ENCODE measurements around the gene BRD9. TPM values are rescaled to one million over a fixed set of nuclear protein-coding genes. Genes with fewer than 3 reads are reported as not detected.
"Not testable (repeated sequence)": the region's sequence is repeated elsewhere in the genome, so short reads cannot be mapped to it uniquely, and the experiment has no call there.

BRD9 gene
- total RNA-seq, 1 donor from 2014 or later = 23.6 TPM

DNA sequence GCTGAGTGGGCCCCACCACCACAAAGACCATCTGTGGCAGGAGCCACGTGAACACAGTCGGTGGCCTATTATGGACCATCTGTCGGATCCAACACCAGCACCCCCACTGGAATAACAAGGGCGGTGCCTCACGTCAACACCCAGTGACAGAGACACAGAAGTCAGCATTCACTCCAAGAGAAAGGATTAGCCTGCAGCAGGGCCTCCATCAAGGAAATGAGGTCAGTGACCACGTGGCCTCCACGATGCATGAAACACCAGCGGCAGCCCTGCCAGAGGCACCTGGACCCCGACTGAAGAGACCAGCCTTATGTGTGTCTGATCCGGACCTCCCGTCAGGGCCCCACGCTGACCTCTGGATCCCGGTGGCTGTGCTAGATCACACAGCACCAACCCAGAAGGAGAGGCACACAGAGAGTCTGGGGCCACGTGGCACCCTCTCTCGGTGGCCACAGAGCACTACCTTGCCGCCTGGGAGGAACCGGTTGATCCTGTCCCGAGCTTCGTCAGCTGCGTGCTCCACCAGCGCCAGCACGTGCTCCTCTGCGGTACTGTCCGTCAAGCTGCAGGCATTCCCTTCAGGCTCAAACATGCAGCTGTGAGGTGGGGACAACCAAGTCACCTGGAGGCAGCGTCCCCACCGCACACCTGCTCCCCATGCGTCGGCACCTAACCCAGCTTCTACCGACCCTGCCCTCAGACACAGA, 9.0 kb downstream of the BRD9 start:
- Histone ChIP-seq H3K4me1 (peaks cover 24% of the 10 kb centered on the region), H3K36me3 (peaks cover 81% of the 10 kb centered on the region), H3K4me3 (no peak overlapping the region), H3K9me3 (replicated peaks) (no peaks in the 10 kb centered on the region), H3K27ac (replicated peaks) (no peak overlapping the region), H3K27me3 (ENCODE audit: low read depth) (no peaks in the 10 kb centered on the region)
- intact Hi-C loops (cut with micrococcal nuclease) = no loop called here
- no peak for DNase-seq
- no peak for TF ChIP-seq CTCF (IDR thresholded peaks at IDR 0.05; ENCODE audit: borderline replicate concordance)

DNA sequence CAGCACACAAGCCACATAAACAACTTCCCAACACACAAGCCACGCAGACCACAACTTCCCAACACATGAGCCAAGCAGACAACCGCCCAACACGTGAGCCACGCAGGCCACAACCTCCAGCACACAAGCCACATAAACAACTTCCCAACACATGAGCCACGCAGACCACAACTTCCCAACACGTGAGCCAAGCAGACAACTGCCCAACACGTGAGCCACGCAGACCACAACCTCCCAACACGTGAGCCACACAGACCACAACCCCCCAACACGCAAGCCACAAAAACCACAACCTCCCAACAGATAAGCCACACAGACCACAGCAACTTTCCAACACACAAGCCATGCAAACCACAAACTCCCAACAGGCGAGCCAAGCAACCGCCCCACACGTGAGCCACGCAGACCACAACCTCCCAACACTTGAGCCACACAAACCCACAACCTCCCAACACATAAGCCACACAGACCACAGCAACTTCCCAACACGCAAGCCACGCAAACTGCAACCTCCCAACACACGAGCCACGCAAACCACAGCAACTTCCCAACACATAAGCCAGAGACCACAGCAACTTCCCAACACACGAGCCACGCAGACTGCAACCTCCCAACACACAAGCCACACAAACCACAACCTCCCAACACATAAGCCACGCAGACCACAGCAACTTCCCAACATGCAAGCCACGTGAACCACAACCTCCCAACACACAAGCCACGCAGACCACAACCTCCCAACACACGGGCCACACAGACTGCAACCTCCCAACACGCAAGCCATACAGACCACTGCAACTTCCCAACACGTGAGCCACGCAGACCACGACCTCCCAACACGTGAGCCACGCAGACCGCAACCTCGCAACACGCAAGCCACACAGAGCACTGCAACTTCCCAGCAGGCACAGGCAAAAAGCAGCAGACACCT, 10.1 kb downstream of the BRD9 start:
- H3K9me3 ChIP-seq (replicated peaks) = no peaks in the 10 kb centered on the region
- no peak for DNase-seq
- H3K4me3 ChIP-seq = no peak overlapping the region
- H3K4me1 ChIP-seq = peaks cover 24% of the 10 kb centered on the region
- no peak overlapping the region for H3K27ac ChIP-seq (replicated peaks)
- intact Hi-C loops (cut with micrococcal nuclease) = no loop called here
- no peak for TF ChIP-seq CTCF (IDR thresholded peaks at IDR 0.05; ENCODE audit: borderline replicate concordance)
- H3K36me3 ChIP-seq = peaks cover 79% of the 10 kb centered on the region
- no peaks in the 10 kb centered on the region for H3K27me3 ChIP-seq (ENCODE audit: low read depth)

- H3K9me3 ChIP-seq (replicated peaks) = no peaks in the 10 kb centered on the region
- no peaks in the 10 kb centered on the region for H3K27me3 ChIP-seq (ENCODE audit: low read depth)
- DNase-seq = no peak
- H3K27ac ChIP-seq (replicated peaks) = no peak overlapping the region
- peaks cover 24% of the 10 kb centered on the region for H3K4me1 ChIP-seq
- intact Hi-C loops (cut with micrococcal nuclease) = no loop called here
- TF ChIP-seq CTCF (IDR thresholded peaks at IDR 0.05; ENCODE audit: borderline replicate concordance) = no peak
- H3K36me3 ChIP-seq = peaks cover 79% of the 10 kb centered on the region
- no peak overlapping the region for H3K4me3 ChIP-seq
Measured at GRCh38 chr5:881551-881935, 11.1 kb downstream of the BRD9 start.

DNA sequence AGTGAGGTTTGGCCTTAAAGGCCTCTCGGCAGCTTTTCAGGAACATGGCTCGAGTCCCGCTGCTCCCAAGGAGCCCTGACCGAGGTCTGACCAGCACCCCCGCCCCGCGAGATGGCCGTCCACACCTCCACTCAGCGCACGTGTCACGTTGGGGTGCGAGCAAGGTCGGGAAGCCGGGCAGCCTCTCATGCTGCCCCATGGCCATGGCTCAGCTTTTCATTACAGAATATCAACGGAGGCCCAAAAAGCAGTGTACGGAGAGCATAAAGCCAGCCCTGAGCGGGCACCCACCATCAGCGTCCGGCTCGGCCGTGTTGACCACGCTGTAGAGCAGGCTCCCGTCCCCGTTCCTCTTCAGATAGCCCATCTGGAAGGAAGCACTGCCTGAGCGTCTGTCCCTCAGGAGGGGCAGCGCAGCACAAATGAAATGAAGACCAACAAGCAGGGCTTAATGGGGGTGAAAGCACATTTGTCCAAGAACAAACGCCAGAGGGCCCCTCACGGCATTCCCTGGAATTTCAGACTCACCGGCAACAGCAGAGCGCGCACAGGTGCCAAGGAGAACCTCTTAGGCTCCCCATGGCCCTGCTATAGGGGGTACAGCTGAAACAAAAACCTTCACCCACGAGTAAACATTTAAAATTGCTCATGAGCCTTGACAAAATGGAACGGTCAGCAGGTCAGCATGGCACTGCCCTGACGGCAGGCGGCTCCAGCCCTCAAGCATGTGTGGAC, 11.6 kb downstream of the BRD9 start:
- DNase-seq = no peak
- Histone ChIP-seq H3K36me3 (peaks cover 79% of the 10 kb centered on the region), H3K9me3 (replicated peaks) (no peaks in the 10 kb centered on the region), H3K4me3 (no peak overlapping the region), H3K27me3 (ENCODE audit: low read depth) (no peaks in the 10 kb centered on the region), H3K27ac (replicated peaks) (no peak overlapping the region), H3K4me1 (peaks cover 18% of the 10 kb centered on the region)
- intact Hi-C loops (cut with micrococcal nuclease) = no loop called here
- no peak for TF ChIP-seq CTCF (IDR thresholded peaks at IDR 0.05; ENCODE audit: borderline replicate concordance)

DNA sequence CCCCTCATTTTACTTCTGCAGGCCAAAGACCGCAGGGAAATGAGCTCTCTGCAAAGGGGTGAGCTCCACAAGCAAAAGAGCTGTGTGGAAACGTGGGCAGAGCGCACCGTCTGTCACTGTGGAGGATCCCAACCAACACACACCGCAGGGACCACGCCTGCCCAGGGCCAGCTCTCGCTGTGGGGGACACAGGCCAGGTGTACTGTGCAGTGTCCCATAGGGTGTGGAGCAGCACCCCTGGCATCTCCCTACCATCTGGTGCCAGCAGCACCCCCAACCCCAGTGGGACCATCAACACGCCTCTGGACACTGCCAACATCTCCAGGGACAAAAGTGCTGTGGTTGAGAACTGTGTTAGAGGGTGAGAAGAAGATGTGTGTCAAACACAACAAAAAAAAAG, 13.9 kb downstream of the BRD9 start:
- H3K4me3 ChIP-seq; H3K9me3 ChIP-seq (replicated peaks); H3K27ac ChIP-seq (replicated peaks); H3K27me3 ChIP-seq (ENCODE audit: low read depth); intact Hi-C loops (cut with micrococcal nuclease); H3K4me1 ChIP-seq; DNase-seq: not testable (repeated sequence)
- H3K36me3 ChIP-seq = peaks cover 79% of the 10 kb centered on the region

Data from left ventricle myocardium inferior (tissue), 1 donor.